HG03342 (cell line): ENCODE results near the gene AMBP.

Experiments used
- ATAC-seq: cut with Tn5 transposase; IDR thresholded peaks from one replicate; pipeline ENCODE4 v1.9.1; 2021; ENCODE audit warnings: mild to moderate bottlenecking, moderate library complexity; ENCODE audit not compliant: unreplicated experiment

The AMBP gene

DNA sequence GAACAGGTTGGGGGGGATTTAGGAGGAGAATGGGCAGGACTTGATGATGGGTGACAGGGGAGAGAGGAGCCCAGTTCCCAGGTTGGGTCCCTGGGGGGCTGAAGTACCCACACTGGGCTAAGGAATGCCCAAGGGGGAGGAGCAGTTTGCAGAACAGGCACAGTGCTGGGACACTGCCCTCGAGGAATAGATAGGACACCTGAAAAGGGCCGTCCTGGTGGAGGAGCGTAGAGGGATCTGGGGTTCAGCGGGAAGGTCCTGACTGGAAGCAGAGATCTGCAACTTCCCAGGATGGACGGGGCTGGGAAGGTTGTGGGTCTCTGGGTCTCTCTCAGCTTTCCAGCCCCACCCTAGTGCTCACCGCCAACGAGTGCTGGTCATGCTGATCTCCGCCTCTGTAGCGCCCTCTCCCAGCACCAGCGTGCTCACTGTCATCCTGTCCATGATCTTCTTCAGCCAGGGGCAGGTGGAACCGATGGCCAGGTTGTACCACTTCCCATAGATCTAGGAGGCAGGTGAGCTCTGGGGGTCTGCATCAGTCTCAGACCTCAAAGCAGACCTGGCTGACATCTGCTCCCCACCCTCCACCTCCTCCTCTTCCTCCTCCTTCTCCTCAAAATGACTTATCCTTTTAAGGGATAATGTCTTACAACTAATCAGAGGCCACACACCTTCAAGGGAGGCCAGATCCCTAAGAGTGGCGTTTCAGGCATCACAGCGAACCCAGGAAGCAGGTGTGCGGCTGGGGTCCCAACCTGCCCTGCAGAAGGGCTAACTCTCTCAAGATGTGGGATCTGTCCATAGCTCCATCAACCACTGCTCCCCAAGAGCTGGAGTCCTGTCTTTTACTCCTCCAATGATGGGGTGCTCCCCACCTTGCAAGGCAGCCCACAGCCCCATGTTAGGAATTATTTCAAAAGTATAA lies 1.6 kb downstream of the AMBP start:
- ATAC-seq, result no peak

DNA sequence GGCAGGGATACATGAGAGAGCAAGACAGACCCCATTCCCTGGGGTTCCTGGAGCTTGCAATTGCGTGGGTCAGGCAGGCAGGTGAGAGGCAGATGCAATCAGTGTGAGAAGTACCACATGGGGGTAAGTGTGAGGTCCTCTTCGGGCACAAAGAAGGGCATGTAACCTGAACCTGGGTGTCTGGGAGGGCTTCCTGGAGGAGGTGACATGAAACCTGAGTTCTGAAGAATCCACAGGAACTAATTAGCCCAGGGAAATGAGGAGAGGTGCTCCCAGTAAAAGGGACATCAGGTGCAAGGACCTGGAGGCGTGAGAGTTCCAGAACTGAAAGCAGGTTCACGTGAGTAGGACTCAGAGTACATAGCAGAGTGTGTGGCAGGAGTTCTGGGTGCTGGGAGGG lies 2.5 kb downstream of the AMBP start:
- no peak for ATAC-seq

DNA sequence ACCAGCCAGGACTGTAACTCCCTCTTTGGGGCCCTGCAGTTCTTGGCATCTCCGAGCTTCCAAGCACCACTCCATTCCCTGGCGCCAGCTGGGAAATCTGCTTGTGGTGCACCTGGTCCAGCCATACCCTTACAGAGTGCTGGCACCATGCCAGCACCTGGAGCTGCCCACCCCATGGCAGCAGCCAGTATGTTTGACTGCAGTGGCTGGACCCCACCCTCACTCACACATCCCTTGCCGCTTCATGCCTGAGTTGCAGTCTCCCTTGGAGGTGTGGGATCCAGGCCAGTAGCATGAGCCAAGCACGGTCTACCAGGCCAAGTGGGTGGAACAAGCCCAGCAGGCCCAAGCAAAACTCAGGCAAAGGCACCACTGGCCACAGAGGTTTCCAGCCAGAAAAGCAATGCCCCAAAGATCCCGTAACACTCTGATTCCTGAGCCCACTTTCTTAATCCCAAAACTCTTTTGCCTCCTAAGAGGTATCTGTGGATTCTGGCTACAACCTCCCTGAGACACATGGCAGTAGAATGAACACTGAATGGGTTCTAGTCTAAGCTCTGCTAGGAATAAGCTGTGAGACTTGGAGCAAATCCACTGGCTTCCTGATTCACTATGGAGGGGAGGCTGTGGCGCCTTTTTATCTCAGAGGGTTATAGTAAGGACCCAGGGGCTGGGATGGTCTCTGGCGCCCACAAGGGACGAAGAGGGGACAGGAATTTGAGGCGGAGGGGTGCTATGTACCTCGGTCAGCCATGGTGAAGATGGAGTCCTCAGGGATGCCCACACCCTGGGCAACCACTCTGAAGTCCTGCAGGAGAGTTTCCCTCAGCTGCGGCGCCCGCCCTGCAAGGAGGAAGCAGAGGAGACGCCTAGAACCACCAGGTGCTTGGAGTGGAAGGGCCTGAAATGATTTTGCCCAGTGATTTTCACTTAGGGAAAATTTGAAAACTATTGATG lies 5.6 kb downstream of the AMBP start:
- no peak for ATAC-seq

DNA sequence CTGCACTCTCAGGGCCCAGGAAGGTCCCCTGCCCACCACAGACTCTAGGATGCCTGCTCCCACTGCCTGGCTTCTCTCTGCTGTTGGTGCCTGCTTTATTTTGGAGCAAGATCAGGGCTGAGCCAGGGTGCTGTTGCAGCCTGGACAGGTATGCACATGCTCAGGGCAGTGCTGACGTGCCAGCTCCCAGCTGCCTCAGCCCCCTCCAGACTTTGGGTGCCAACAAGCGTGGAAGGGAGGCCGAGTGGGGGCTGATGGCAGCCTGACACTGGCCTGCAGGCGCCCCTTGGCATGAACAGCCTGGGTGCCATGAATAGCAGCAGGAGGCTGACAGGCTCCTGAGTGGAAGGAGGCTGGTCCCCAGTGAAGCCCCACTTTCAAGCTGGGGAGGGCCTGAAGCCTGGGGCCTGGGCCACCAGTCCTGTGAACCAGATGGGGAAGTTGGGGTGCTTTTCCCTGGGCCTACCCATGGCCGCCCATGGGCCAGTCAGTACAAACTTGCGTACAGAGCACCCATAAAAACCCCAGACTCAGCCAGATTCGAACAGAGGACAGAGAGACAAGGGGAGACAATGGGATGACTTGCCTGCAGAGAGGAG lies 6.8 kb downstream of the AMBP start:
- ATAC-seq, result no peak

DNA sequence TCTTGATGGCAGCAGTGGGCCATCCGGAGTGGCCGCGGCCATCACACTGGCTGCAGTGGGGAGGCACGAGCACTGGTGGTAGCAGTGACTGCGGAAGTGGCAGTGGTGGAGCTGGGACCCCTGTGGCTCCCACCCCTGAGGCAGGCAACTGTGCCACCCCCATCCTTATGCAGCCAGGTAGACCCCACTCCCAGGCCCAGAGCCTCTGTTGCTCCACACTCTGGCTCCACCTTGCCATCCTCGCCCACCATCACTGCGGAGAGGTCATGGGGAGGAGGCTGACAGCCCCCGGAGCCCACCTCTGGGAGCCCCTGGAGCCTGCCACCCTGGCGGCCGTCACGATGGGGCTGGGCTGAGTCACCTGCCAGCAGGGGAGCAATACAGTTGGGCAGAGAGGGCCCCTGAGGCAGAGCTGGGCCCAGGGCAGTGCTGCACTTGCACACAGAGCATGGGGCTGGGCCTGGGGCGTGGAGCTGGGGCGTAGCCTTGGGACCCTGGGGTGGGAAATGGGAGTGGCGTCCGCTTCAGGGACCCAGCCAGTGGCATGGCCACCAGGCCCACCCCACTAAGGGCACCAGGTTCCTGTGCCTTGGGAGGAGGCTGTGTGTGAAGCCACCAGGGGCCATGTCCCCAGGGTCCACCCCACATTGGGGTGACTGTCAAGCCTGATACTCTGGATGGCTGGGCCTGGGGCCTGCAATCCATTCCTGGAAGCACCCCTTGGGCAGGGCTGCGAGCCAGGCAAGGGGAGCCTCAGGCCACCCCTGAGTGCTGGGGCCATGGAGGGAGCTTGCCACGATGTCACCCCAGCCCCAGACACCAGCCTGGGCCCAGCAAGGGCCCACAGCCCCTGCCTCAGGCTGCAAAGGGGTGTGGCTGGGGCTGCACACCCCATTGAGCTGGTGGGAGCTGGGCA lies 7.7 kb downstream of the AMBP start:
- ATAC-seq, result no peak

DNA sequence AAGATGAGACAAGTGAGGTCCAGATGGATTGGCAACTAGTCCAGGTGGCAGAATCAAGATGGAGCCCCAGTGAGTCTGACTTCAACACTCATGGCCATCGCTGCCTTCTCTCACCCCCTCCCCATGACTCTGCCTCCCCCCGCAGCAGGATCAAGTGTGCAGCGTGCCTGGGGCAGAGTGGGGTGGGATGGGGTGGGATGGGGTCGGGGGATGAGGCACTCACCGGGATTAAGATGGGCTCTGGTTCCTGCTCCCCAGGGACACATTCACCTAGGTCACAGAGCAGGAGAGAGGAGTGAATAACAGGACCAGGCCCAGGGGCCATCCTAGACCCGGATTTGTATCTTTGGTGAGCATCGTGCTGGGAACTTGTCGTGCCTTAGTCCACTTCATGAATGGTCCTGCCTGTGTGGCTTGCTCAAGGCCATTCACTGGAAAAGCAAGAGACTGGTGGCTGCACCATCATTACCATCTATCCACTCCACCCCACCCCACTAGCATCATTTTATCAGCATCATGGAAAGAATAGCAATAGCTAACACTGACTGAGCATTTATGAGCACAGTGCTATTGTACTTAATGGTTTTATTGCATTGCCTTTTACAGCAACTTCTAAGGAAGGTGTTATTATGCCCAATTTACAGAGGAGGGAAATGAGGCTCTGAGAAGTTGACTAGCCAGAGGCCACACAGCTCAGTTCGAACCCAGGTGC lies 8.5 kb downstream of the AMBP start:
- ATAC-seq, result no peak

DNA sequence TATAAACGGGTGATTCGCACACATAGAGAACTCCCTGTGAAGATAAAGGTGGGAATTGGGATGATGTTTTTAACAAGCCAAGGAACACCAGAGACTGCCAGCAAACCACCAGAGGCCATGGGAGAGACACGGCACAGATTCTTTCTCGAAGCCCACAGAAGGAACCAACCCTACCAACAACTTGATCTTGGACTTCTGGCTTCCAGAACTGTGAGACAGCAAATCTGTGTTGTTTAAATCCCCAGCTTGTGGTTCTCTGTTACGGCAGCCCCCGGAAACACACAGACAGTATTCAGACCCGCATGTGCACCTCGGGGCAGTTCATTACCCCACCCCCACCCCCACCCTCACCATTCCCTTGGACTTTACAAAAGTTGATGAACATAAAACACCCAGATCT lies 12.8 kb downstream of the AMBP start:
- no peak for ATAC-seq

DNA sequence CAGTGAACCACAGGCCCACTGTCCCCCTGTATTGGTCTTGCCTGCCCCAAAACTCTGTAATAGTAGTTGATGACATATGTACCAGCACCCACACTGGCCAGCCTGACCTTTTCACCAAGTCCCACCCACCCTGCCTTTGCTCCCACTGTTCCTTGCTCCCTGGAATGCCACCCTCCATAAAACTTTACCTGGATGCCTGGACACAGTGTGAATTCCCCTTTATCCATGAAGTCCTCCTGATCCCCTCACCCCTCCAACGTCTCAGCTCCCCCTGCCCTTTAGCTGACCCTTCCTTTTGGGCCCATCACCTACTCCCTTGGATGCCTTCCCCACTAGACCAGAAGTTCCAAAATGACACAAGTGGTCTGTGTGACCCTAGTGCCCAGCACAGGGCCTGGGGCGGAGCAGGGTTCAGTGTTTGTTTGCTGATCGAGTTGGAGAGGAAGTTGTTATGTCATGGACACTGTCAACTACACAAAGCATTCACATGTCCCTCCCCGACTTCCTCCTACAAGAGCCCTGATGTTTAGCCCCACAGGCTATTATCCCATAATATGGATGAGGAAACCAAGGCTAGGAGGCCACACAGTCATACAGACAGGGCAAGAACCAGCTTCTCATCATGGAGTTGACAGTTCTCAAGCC lies 16.1 kb downstream of the AMBP start:
- no peak for ATAC-seq

DNA sequence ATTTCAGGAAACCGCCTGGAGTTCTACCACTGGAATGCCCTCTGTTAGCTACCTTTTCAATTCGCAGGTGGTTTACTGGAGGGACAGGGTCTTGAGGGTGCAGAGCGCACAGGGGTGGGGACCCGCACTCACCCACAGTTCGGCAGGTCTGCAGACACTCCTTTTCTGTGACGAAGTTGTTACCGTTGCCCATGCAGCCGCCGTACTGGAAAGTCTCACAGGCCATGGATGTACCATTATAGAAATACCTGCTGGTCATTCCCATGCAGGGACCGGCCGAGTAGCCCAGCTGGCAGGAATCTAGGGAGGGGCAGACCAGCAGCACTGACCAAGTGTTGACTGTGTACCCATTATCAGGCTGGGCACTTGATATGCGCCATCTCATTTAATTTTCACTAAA lies 16.8 kb downstream of the AMBP start:
- no peak for ATAC-seq

DNA sequence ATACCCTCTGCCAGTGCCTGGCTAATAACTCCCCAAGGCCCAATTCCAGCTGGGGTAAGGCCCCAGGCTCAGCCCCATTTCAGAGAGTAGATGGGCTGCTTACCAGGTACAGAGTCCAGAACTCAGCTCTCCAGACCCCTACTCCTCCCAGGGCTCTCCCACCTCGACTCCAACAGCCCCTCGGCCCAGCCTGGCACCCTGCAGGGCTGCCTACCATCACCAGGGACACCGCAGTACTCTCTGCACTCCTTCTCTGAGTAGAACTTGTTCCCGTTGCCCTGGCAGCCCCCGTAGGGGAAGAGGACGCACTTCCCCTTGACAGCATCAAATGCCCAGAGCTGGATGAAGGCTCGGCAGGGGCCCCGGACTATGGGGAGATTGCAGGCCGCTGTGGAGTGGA lies 17.4 kb downstream of the AMBP start:
- no peak for ATAC-seq

DNA sequence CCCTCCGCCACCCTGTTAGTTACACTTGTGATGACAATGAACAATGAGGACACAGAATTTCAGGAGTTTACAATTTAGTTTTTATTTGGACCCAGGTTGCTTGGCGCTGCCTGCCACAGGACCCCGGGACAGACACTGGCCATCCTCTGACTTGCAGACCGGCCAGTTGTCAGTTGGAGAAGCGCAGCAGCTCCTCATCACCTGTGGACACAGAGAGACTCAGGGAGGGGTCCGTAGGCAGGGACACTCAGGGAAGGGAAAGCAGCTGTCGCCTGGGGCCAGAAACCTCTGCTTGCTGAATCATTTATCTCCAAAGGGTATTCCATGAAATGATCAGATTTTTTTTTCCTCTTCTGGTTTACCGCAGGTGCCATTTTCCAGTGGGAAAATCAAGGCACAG lies 18.0 kb downstream of the AMBP start:
- no peak for ATAC-seq

DNA sequence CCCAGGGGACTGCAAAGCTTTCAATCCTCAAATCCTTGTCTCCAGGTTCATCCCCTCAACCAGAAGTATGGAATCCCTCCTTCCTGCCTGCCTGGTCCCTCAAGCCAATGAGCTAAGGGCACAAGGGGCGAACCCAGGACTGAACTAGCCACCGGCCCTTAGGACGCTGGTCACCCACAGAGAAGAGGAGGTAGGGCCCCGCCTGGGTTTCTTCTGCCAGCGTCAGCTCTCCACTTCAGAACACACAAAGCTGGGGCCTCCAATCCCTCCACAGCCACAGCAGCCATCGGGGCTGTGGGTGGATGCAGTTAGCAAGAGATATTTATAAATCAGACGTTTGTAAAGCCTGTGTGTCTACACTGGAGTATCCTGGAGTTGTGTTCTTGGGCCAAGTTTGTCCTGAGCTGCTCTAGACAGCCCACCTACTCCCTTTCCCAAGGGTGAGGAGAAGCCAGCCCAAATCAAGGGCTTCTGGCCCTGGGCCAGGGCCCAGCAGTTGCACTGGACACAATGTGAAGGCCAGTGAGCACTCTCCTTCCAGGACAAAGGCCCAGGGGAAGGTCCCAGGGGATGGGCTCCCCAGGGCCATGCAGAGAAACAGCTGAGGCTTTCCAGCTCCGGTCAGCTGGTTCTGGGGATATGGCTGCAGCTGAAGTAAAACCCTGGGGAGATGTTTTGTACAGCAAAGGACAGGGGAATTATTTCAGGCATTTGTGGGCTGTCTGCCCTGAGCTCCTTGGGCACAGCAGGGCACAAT lies 18.9 kb downstream of the AMBP start:
- ATAC-seq, result no peak

DNA sequence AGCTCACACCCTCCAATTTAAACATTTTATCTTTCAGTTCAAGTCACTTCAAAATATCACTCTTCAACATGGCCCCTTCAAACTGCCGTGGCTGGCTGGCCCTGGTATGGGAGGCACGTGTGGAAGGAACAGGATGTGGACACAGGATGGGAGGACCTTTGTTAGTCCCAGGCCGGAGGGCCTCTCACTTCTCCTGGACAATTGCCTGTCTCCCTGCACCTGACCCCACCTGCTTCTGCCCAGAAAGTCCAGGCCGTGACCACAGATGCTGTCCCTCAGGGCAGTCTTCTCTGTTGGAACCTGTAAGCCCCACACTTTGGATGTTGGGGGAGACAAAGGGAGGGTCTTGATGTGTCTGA lies 19.4 kb downstream of the AMBP start:
- ATAC-seq, result no peak

DNA sequence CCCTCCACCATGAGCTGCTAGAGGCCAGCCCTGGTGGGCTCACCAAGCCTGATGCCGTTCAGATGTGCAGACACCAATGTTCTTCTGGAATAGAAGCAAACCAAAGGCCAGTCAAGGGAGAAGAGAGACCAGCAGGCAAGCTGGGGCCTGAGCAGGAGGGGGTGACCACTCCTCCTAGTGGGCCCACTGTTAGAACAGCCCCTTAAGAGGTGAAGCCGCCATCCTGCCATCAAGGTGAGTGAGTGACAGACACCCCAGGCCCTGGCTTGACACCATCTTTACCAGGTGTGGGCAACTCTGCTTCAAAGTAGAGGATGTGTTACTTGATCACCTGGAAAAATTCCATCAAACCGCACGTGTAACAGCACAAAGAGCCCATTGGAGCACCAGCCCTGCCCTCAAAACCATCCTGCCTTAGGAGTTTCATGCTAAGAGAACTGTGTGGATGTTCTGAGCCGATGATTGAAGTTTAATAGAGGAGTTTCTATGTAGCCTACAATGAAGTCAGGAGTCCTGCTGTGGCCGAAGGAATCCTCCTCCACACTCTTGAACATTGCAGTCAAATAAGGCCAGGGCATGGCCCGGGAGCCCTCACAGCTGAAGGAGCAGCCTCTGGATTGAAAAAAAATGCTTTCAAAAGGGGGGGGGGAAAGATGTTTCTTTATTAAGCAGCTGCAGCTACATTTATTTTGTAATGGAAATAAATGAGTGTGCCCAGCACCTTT lies 20.8 kb downstream of the AMBP start:
- ATAC-seq, result no peak

DNA sequence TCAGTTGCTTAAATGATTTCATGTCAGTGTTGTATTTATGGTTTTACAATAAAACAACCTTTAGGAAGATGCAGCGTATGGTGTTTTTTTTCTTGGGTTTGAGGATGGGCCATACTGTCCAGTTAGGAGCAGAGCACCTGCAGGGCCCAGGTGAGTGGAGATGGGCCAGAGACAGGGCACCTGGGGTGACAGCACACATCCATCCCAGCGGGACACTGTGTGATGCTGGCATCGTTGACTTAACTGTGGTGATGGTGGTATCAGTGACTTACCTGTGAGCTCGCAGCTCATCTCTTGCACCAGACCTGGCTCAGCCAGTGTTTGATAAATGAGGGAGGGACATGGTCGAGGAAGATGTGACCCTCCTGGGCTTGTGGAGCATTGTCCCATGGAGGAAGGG lies 21.6 kb downstream of the AMBP start:
- ATAC-seq, result no peak

DNA sequence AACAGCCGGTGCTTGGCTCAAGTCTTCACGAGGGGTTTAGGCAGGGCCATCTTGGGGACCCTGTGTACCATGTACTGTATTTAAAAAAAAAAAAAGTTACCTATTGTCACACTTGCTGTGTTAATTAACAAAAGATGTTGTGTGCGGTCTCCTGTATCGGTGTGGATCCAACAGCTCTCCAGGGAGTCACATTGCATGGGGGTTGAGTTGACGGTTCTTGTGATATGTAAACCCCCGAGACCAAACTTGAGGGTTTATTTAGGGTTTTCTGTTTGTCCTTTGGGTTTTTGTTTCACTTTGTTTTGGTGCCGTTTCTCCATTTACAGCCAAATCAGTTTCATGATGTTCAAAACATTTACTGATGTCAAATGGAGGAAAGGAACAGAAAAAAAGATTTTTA lies 22.2 kb downstream of the AMBP start:
- no peak for ATAC-seq

DNA sequence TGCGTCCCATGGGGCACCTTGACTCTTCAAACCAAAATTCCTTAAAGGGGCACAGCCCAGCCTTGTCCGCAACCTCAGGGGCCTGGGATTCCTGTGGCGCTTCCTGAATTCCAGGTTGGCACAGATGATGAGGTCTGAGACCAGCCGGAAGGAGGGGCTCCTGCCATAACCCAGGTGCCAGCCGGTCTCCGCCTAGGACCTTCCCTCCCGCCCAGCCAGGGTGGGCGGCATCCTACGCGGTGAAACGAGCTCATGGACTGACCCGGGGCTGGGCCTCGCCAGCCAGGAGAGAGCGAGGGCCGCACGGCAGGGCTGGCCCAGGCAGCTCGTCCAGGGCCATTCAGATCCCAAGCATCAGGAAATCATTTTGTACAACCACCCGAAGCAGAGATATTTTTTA lies 23.0 kb downstream of the AMBP start:
- ATAC-seq, result no peak

DNA sequence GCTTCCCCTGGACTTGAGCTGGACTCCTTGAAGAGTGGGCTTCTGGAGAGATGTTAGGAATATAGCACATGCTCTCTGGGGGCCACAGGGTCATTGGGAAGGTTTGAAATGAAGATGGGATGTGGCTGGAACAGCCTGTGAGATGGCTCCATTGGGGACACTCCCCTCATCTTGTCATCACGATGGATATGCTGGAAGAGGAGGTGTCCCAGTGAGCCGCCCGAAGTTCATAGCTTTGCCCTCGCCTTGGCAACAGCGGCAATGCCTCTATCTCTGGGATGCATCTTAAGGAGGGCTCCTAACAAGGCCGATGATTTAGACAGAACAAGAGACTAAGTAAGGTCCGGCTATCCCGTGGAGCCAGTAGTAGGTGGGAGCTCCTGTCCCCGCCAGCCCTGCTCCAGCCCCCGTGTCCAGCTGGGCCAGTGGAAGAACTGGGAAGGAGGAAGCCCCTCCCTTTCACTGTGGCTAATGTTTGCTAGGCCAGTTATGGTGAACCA lies 23.9 kb downstream of the AMBP start:
- ATAC-seq, result no peak
